Ammon's horn (tissue), 1 donor: ENCODE measurements around the gene CCRL2.
"Not testable (repeated sequence)": the region's sequence is repeated elsewhere in the genome, so short reads cannot be mapped to it uniquely, and the experiment has no call there.

ENCODE experiments used
- DNase-seq: peaks from one replicate; pipeline ENCODE4 v3.0.0-alpha.2; 2016; ENCODE audit warnings: low spot score

Gene CCRL2

GRCh38 chr3:46429250-46429649 lies 22.2 kb downstream of the CCRL2 start:
- no peak for DNase-seq

GRCh38 chr3:46429671-46430070 lies 22.6 kb downstream of the CCRL2 start:
- no peak for DNase-seq

- DNase-seq = not testable (repeated sequence)
Observed at GRCh38 chr3:46430879-46431278, 23.8 kb downstream of the CCRL2 start.

- DNase-seq = not testable (repeated sequence)
Observed at GRCh38 chr3:46431905-46432304, 24.8 kb downstream of the CCRL2 start.

GRCh38 chr3:46433118-46433517 lies 26.1 kb downstream of the CCRL2 start:
- not testable (repeated sequence) for DNase-seq

GRCh38 chr3:46433841-46434240 lies 26.8 kb downstream of the CCRL2 start:
- DNase-seq = no peak

GRCh38 chr3:46435081-46435726 lies 28.1 kb downstream of the CCRL2 start:
- no peak for DNase-seq

GRCh38 chr3:46438831-46439230 lies 31.8 kb downstream of the CCRL2 start:
- DNase-seq = peak; percentile 60

GRCh38 chr3:46440531-46441294 lies 33.7 kb downstream of the CCRL2 start:
- DNase-seq = no peak

- DNase-seq = no peak
Observed at GRCh38 chr3:46442576-46443530, 35.8 kb downstream of the CCRL2 start.

GRCh38 chr3:46447228-46447985 lies 40.3 kb downstream of the CCRL2 start:
- DNase-seq = no peak

- DNase-seq = no peak
Observed at GRCh38 chr3:46448721-46449120, 41.7 kb downstream of the CCRL2 start.

- no peak for DNase-seq
Observed at GRCh38 chr3:46449755-46450552, 42.9 kb downstream of the CCRL2 start.

- DNase-seq = no peak
Observed at GRCh38 chr3:46453526-46454208, 46.6 kb downstream of the CCRL2 start.

- DNase-seq = no peak
Observed at GRCh38 chr3:46454209-46454595, 47.1 kb downstream of the CCRL2 start.

GRCh38 chr3:46454606-46455005 lies 47.5 kb downstream of the CCRL2 start:
- DNase-seq = no peak

GRCh38 chr3:46455231-46456115 lies 48.4 kb downstream of the CCRL2 start:
- no peak for DNase-seq

GRCh38 chr3:46456118-46456517 lies 49.1 kb downstream of the CCRL2 start:
- DNase-seq = no peak
